Activated CD8-positive, alpha-beta T cell treated with anti-CD3 and anti-CD28 coated beads, Interleukin-2, amount 10 ng/mL, durations not matched to agents 7 days and 5 days (primary cell): ENCODE data around the gene NTM. TPM values are rescaled to one million over a fixed set of nuclear protein-coding genes. Genes with fewer than 3 reads are reported as not detected.

Source experiments
- ATAC-seq: fragments of 150-1000 bp; cut with Tn5 transposase; one replicate; pipeline ENCODE4 v1.10.0; 2021; ENCODE audit warnings: moderate library complexity
- CTCF ChIA-PET: fragments of 350-600 bp; sonication (Branson Sonifier 250); formaldehyde crosslinking; loops from one replicate; lab custom pipeline; 2021; ENCODE audit warnings: antibody characterized with exemption; lab: Charles Lee
- POLR2A ChIA-PET: fragments of 350-600 bp; sonication (Branson Sonifier 250); formaldehyde crosslinking; loops from one replicate; lab custom pipeline; 2021; ENCODE audit warnings: antibody characterized with exemption; lab: Charles Lee
- DNase-seq: peaks from one replicate; pipeline ENCODE4 v3.0.0-alpha.2; 2020
- H3K27ac Mint-ChIP-seq: one replicate; pipeline ENCODE4 v1.8.0; 2021; ENCODE audit warnings: mild to moderate bottlenecking, mixed read lengths
- H3K27me3 Mint-ChIP-seq: one replicate; pipeline ENCODE4 v1.8.0; 2021; ENCODE audit warnings: low read depth, mixed read lengths
- H3K36me3 Mint-ChIP-seq: one replicate; pipeline ENCODE4 v1.8.0; 2021; ENCODE audit warnings: low read depth, mixed read lengths
- H3K4me1 Mint-ChIP-seq: one replicate; pipeline ENCODE4 v1.8.0; 2021; ENCODE audit warnings: low read depth, mixed read lengths
- H3K4me3 Mint-ChIP-seq: one replicate; pipeline ENCODE4 v1.8.0; 2021; ENCODE audit warnings: mild to moderate bottlenecking, mixed read lengths
- H3K9me3 Mint-ChIP-seq: one replicate; pipeline ENCODE4 v1.8.0; 2022; ENCODE audit warnings: mixed read lengths; ENCODE audit not compliant: insufficient read depth
- total RNA-seq, 2 experiments: library from RNA; stranded (reverse); gene quantifications; one replicate each; pipeline ENCODE4 v1.2.3, GENCODE V29; 2021

NTM gene
- total RNA-seq, 2 experiments from 2014 or later: not detected

GRCh38 chr11:132373405-132374143, 1003.2 kb downstream of the NTM start:
- no peak overlapping the region for H3K4me3 Mint-ChIP-seq
- H3K4me1 Mint-ChIP-seq: no peaks in the 10 kb centered on the region
- ChIA-PET CTCF (no interaction called here), POLR2A (no interaction called here)
- ATAC-seq (no peak), DNase-seq (no peak)
- H3K9me3 Mint-ChIP-seq: no peaks in the 10 kb centered on the region
- no peaks in the 10 kb centered on the region for H3K36me3 Mint-ChIP-seq
- no peaks in the 10 kb centered on the region for H3K27me3 Mint-ChIP-seq
- H3K27ac Mint-ChIP-seq: no peak overlapping the region

GRCh38 chr11:132379540-132379939, 1009.1 kb downstream of the NTM start:
- DNase-seq (no peak), ATAC-seq (no peak)
- H3K4me1 Mint-ChIP-seq: no peaks in the 10 kb centered on the region
- H3K4me3 Mint-ChIP-seq: no peak overlapping the region
- ChIA-PET CTCF (no interaction called here), POLR2A (no interaction called here)
- no peak overlapping the region for H3K27ac Mint-ChIP-seq
- no peaks in the 10 kb centered on the region for H3K36me3 Mint-ChIP-seq
- peaks cover 15% of the 10 kb centered on the region for H3K9me3 Mint-ChIP-seq
- H3K27me3 Mint-ChIP-seq: no peaks in the 10 kb centered on the region
